ENCODE measurements around the gene COPS8. TPM values are rescaled to one million over a fixed set of nuclear protein-coding genes. Genes with fewer than 3 reads are reported as not detected.

COPS8 gene
- total and polyA plus RNA-seq, 2 experiments from 2014 or later = 99.7 to 139 TPM

DNA sequence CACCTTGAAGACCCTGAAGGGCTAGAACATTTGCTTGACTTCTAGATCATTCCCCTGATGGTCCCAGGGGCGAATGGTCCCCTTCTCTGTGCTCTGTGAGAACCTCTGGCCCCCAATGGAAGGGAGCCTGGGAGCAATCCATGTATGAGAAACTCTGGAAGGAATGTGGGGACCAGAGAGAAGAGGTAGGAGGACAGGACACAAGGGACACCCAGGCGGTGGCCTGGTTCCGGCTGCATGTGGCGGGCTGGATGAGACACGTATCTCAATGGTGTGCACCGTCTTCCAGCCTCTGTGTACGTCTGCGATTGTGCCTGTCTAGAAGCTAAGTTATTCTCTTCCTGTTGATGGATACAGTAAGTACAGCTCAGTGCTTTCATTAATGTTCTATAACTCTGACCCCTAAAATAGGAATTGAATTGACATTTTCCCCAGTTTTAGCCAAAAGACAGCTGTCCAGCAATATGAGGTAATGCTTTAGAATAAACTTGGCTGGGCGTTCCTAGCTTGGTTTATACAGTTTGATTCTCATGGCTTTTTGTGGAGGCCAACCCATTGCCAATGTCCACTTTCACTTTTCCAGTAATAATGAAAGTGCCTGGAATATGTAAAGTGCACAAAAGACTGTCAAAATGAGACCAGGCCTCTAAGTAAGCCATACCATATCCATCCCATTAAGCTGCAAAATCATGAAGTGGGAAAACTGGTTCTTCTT is 30.1 kb upstream of the COPS8 start:
- DNase-seq (ENCODE audit: low read depth in 1 of 2, low spot score in 1 of 2) = no peak
- no peak overlapping the region for H3K27ac ChIP-seq
- H3K36me3 ChIP-seq = no peaks in the 10 kb centered on the region
- H3K27me3 ChIP-seq = no peaks in the 10 kb centered on the region
- H3K4me1 ChIP-seq (ENCODE audit: low read depth) = no peaks in the 10 kb centered on the region
- no peaks in the 10 kb centered on the region for H3K9me3 ChIP-seq (ENCODE audit: low read depth)
- TF ChIP-seq, protein P1, sequence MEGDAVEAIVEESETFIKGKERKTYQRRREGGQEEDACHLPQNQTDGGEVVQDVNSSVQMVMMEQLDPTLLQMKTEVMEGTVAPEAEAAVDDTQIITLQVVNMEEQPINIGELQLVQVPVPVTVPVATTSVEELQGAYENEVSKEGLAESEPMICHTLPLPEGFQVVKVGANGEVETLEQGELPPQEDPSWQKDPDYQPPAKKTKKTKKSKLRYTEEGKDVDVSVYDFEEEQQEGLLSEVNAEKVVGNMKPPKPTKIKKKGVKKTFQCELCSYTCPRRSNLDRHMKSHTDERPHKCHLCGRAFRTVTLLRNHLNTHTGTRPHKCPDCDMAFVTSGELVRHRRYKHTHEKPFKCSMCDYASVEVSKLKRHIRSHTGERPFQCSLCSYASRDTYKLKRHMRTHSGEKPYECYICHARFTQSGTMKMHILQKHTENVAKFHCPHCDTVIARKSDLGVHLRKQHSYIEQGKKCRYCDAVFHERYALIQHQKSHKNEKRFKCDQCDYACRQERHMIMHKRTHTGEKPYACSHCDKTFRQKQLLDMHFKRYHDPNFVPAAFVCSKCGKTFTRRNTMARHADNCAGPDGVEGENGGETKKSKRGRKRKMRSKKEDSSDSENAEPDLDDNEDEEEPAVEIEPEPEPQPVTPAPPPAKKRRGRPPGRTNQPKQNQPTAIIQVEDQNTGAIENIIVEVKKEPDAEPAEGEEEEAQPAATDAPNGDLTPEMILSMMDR (IDR thresholded peaks at IDR 0.05; ENCODE audit: low read depth, low read length) = no peak
- H3K4me3 ChIP-seq = no peak overlapping the region

DNA sequence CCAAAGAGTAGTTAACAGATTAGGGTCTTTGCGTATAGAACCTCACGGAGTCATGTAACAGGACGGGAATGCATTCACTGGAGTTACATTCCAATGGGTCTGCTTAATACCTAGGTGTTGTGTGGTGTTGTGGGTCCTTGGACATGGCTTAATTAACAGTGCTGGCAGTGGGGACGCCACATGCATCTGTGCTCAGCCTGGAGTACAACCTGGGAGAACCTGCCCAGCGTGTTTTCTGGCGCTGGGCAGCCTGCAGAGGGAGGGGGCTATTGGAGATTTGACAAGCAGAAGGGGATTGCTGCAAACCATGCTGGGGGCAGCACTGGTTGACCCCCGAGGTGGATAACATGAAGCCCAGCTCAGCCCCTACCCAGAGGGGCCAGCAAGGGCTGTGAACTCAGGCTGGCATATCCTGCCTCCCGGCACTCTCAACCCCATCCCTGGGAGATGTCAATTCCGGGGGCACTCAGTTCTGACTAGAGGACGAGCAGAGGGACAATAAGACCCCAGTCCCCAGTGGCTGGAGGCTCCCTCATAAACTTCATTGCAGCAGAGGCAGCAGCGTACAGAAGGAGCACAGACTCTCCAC is 29.3 kb upstream of the COPS8 start:
- DNase-seq (ENCODE audit: low read depth in 1 of 2, low spot score in 1 of 2) = no peak
- no peaks in the 10 kb centered on the region for H3K27me3 ChIP-seq
- H3K27ac ChIP-seq = no peak overlapping the region
- H3K9me3 ChIP-seq (ENCODE audit: low read depth) = no peaks in the 10 kb centered on the region
- TF ChIP-seq, protein P1 (IDR thresholded peaks at IDR 0.05; ENCODE audit: low read depth, low read length) = no peak
- no peaks in the 10 kb centered on the region for H3K4me1 ChIP-seq (ENCODE audit: low read depth)
- H3K36me3 ChIP-seq = no peaks in the 10 kb centered on the region
- no peak overlapping the region for H3K4me3 ChIP-seq

DNA sequence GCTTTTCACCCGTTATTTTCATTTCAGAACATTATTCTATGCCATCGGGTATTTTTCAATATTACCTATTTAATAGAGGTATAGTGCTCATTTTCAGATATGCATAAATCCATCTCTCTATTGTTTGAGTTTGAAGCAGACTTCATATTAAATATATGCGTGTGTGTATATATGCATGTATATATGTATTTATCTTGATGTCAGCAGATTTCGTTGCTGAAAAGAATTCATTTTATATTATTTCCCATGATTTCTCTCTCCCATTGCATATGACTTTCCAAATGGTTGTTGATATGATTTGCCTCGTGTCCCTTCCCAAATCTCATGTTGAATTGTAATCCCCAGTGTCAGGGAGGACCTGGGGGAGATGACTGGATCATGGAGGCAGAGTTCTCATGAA is 28.6 kb upstream of the COPS8 start:
- H3K4me3 ChIP-seq = no peak overlapping the region
- no peaks in the 10 kb centered on the region for H3K27me3 ChIP-seq
- H3K9me3 ChIP-seq (ENCODE audit: low read depth) = no peaks in the 10 kb centered on the region
- DNase-seq (ENCODE audit: low read depth in 1 of 2, low spot score in 1 of 2) = no peak
- no peaks in the 10 kb centered on the region for H3K4me1 ChIP-seq (ENCODE audit: low read depth)
- H3K27ac ChIP-seq = no peak overlapping the region
- H3K36me3 ChIP-seq = no peaks in the 10 kb centered on the region
- TF ChIP-seq, protein P1 (IDR thresholded peaks at IDR 0.05; ENCODE audit: low read depth, low read length) = no peak

DNA sequence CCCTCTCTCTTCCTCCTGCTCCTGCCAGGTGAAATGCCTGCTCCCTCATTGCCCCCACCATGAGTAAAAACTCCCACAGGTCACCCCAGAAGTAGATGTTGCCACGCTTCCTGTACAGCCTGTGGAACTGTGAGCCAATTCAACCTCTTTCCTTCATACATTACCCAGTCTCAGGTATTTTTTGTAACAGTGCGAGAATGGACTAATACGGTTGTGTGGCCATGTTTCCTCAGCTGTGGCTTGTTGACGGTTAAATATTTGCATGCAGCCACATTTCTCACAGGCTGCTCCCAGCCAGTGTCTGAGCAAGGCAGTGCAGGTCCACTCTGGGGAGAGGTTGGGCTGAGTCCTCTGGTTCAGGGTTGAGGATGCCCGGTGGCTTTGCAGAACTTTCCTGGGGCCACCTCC is 27.8 kb upstream of the COPS8 start:
- Histone ChIP-seq H3K4me1 (ENCODE audit: low read depth) (no peaks in the 10 kb centered on the region), H3K9me3 (ENCODE audit: low read depth) (no peaks in the 10 kb centered on the region), H3K27ac (no peak overlapping the region), H3K36me3 (no peaks in the 10 kb centered on the region), H3K27me3 (no peaks in the 10 kb centered on the region), H3K4me3 (no peak overlapping the region)
- DNase-seq (ENCODE audit: low read depth in 1 of 2, low spot score in 1 of 2) = no peak
- TF ChIP-seq, protein P1 (IDR thresholded peaks at IDR 0.05; ENCODE audit: low read depth, low read length) = no peak

DNA sequence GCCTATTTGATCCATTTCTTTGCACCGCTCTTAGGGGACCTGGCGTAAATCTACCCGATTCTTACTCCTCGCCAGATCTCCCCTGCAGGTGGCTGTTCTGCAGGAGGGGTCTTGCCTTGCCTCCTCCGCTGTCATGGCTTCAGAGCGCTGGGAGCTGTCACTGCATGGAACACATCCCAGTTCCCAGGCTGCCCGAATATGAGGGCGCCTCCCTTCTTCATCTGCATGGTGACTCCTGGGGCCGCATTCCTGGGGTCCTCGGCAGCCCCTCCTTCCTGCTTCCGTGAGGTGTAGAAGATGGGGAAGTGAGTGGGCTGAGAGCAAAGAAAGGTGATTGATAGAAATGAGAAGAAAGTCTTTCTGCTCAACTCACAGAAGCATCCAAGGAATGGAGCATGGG is 27.3 kb upstream of the COPS8 start:
- H3K4me3 ChIP-seq = no peak overlapping the region
- H3K9me3 ChIP-seq (ENCODE audit: low read depth) = no peaks in the 10 kb centered on the region
- H3K36me3 ChIP-seq = no peaks in the 10 kb centered on the region
- no peak overlapping the region for H3K27ac ChIP-seq
- no peaks in the 10 kb centered on the region for H3K4me1 ChIP-seq (ENCODE audit: low read depth)
- no peaks in the 10 kb centered on the region for H3K27me3 ChIP-seq
- no peak for DNase-seq (ENCODE audit: low read depth in 1 of 2, low spot score in 1 of 2)
- TF ChIP-seq, protein P1 (IDR thresholded peaks at IDR 0.05; ENCODE audit: low read depth, low read length) = no peak
